GM12878 (cell line): ENCODE results near the gene TRAPPC4. TPM values are rescaled to one million over a fixed set of nuclear protein-coding genes. Genes with fewer than 3 reads are reported as not detected.

Experiments used
- ATAC-seq: fragments of 200-7000 bp; cut with Tn5 transposase; 3 replicates; pipeline ENCODE4 v1.9.1; 2020; ENCODE audit warnings: mild to moderate bottlenecking, moderate library complexity
- BruUV-seq: library from RNA; stranded (reverse); fragments of 400-500 nt; replicated peaks from 2 replicates; lab custom pipeline; 2021; lab: Mats Ljungman, UMichigan
- CTCF ChIA-PET: fragments of 300-600 bp; sonication (Branson Sonifier 250); formaldehyde crosslinking; extraction: SDS; loops from one replicate; lab custom pipeline; 2021; ENCODE audit warnings: inconsistent platforms; lab: Yijun Ruan, JAX
- POLR2A ChIA-PET: fragments of 350-600 bp; formaldehyde crosslinking; extraction: SDS; loops from one replicate; lab custom pipeline; 2021; ENCODE audit warnings: inconsistent platforms; lab: Charles Lee
- RAD21 ChIA-PET: fragments of 300-600 bp; sonication (Branson Sonifier 250); formaldehyde crosslinking; loops from one replicate; lab custom pipeline; 2023; ENCODE audit warnings: antibody characterized with exemption; ENCODE audit not compliant: unreplicated experiment; lab: Charles Lee
- SMC1A ChIA-PET: fragments of 300-600 bp; sonication (Branson Sonifier 250); formaldehyde crosslinking; loops from one replicate; lab custom pipeline; 2023; ENCODE audit not compliant: unreplicated experiment, uncharacterized antibody; lab: Charles Lee
- DNase-seq: peaks from one replicate; pipeline ENCODE4 v3.0.0-alpha.2; 2011; ENCODE audit warnings: low read depth, low spot score
- FAIRE-seq: peaks from 3 replicates; lab custom pipeline; 2011; peaks lifted over from hg19 to GRCh38; lab: Jason Lieb, UNC
- H2AFZ ChIP-seq: 2 replicates; pipeline ENCODE4 v1.6.0; 2011; ENCODE audit warnings: low read depth, low read length, control low read depth; ENCODE audit not compliant: control insufficient read depth
- H3K27ac ChIP-seq: 2 replicates; pipeline ENCODE4 v1.5.1; 2011; ENCODE audit warnings: control low read depth; ENCODE audit not compliant: control insufficient read depth, insufficient read depth
- H3K27me3 ChIP-seq, 2 experiments: replicated peaks in 1 of 2; 2 replicates each; pipeline versions ENCODE4 v1.6.0 to v1.6.1; 2011; ENCODE audit warnings: low read length in 1 of 2; ENCODE audit not compliant: control insufficient read depth in 2 of 2, insufficient read depth in 2 of 2
- H3K36me3 ChIP-seq, 2 experiments: 2 replicates each; pipeline ENCODE4 v1.5.1; 2011; ENCODE audit warnings: low read length in 1 of 2; ENCODE audit not compliant: control insufficient read depth in 2 of 2, insufficient read depth in 2 of 2
- H3K4me1 ChIP-seq: 2 replicates; pipeline ENCODE4 v1.6.1; 2011; ENCODE audit warnings: mild to moderate bottlenecking, low read length, moderate library complexity, mixed read lengths; ENCODE audit not compliant: control insufficient read depth, insufficient read depth
- H3K4me2 ChIP-seq: 2 replicates; pipeline ENCODE4 v1.6.0; 2011; ENCODE audit warnings: control low read depth; ENCODE audit not compliant: control insufficient read depth, insufficient read depth
- H3K4me3 ChIP-seq: fragments of 200-600 bp; sonication (generic); 2 replicates; pipeline ENCODE4 v1.5.1; 2016
- H3K79me2 ChIP-seq: 2 replicates; pipeline ENCODE4 v1.6.0; 2011; ENCODE audit warnings: low read length; ENCODE audit not compliant: control insufficient read depth, insufficient read depth
- H3K9ac ChIP-seq: 2 replicates; pipeline ENCODE4 v1.8.0; 2011; ENCODE audit warnings: low read length, control low read depth, mixed read lengths; ENCODE audit not compliant: control insufficient read depth, insufficient read depth
- H3K9me3 ChIP-seq: replicated peaks from 3 replicates; pipeline ENCODE4 v1.5.1; 2011; ENCODE audit warnings: mild to moderate bottlenecking, low read length; ENCODE audit not compliant: control insufficient read depth, insufficient read depth
- H4K20me1 ChIP-seq: 2 replicates; pipeline ENCODE4 v1.6.0; 2011; ENCODE audit not compliant: control insufficient read depth, insufficient read depth
- BMI1 ChIP-seq: fragments of 450-650 bp; IDR thresholded peaks from 2 replicates; pipeline ENCODE4 v1.6.1; 2016; ENCODE audit warnings: mild to moderate bottlenecking, moderate library complexity, borderline replicate concordance
- CHD2 ChIP-seq: IDR thresholded peaks from 2 replicates; pipeline ENCODE4 v1.6.1; 2011; ENCODE audit warnings: low read depth, low read length, improper control_type of control experiment, borderline replicate concordance
- HCFC1 ChIP-seq: fragments of 150-350 bp; IDR thresholded peaks from 2 replicates; pipeline ENCODE4 v1.6.1; 2014; ENCODE audit warnings: low read length
- LARP7 ChIP-seq: fragments of 450-650 bp; IDR thresholded peaks from 2 replicates; pipeline ENCODE4 v1.6.1; 2017; ENCODE audit warnings: mild to moderate bottlenecking
- MTA3 ChIP-seq: IDR thresholded peaks from 2 replicates; pipeline ENCODE4 v1.6.1; 2012; ENCODE audit warnings: low read length, inconsistent platforms, borderline replicate concordance
- MXI1 ChIP-seq: fragments of 150-350 bp; IDR thresholded peaks from 2 replicates; pipeline ENCODE4 v1.6.1; 2011; ENCODE audit warnings: low read depth, mild to moderate bottlenecking, inconsistent platforms, low read length, improper control_type of control experiment
- NBN ChIP-seq: fragments of 450-650 bp; IDR thresholded peaks from 2 replicates; pipeline ENCODE4 v1.6.1; 2016
- NRF1 ChIP-seq: conservative IDR thresholded peaks from 2 replicates; pipeline ENCODE4 v1.6.1; 2011; ENCODE audit warnings: mild to moderate bottlenecking, low read depth, low read length, improper control_type of control experiment
- SRF ChIP-seq, 2 experiments: IDR thresholded peaks; 2 replicates each; pipeline ENCODE4 v1.6.1; 2011; ENCODE audit warnings: low read depth in 2 of 2, low read length in 2 of 2, mild to moderate bottlenecking in 1 of 2, moderate library complexity in 1 of 2
- TBL1XR1 ChIP-seq: IDR thresholded peaks from 2 replicates; pipeline ENCODE4 v1.6.1; 2012; ENCODE audit warnings: low read depth, low read length, improper control_type of control experiment
- WGBS: methylation state at CpG from one replicate; pipeline ENCODE4 v1.1.6; 2016; ENCODE audit warnings: low lambda C conversion rate; ENCODE audit not compliant: insufficient replicate concordance, insufficient coverage; ENCODE audit errors: missing lambda C conversion rate; 5-methylcytosine and 5-hydroxymethylcytosine counted together
- in situ Hi-C: fragments of 300-500 bp; cut with MboI; formaldehyde crosslinking; loops from 9 replicates; pipeline ENCODE4 v1.14.3; 2018; ENCODE audit warnings: mixed read lengths
- intact Hi-C: fragments of 100-400 bp; cut with micrococcal nuclease; formaldehyde crosslinking; loops from one replicate; pipeline ENCODE4 v1.14.2; 2022; ENCODE audit not compliant: unreplicated experiment
- polyA plus RNA-seq, 11 experiments: library from polyadenylated mRNA; depleted of rRNA in 4 of 11; unstranded in 6 of 11; stranded (reverse) in 5 of 11; fragments of >200 nt; fragmentation: Nextera tagmentation in 4 of 11; fragmentation: Illumina TruSeq in 1 of 11; extraction: Ambion mirVana in 4 of 11; extraction: Trizol in 1 of 11; gene quantifications; 1 replicate in 1 of 11; 2 replicates in 10 of 11; pipeline versions ENCODE4 v1.2.1 to v1.2.3, GENCODE V29; 2011 to 2016; ENCODE audit warnings: inconsistent platforms in 2 of 11, missing spikeins in 2 of 11, low read depth in 1 of 11
- total RNA-seq, 4 experiments: library from RNA; depleted of rRNA in 3 of 4; stranded (reverse); fragments of >200 nt in 3 of 4; fragmentation: Illumina TruSeq in 1 of 4; extraction: Trizol in 1 of 4; gene quantifications; 2 replicates each; pipeline versions ENCODE4 v1.2.1 to v1.2.3, GENCODE V29; 2013 to 2021
- TF ChIP-seq, protein P1 (sequence below): fragments of 450-650 bp; IDR thresholded peaks from 2 replicates; pipeline ENCODE4 v1.6.1; 2017; ENCODE audit warnings: mild to moderate bottlenecking, moderate library complexity
- TF ChIP-seq, protein P2 (sequence below): fragments of 450-650 bp; IDR thresholded peaks from 2 replicates; pipeline ENCODE4 v1.6.1; 2017; ENCODE audit warnings: borderline replicate concordance
- TF ChIP-seq, protein P3 (sequence below): fragments of 450-650 bp; formaldehyde crosslinking; IDR thresholded peaks from 2 replicates; pipeline ENCODE4 v1.4.0; 2020; ENCODE audit warnings: mild to moderate bottlenecking, moderate library complexity

TRAPPC4 gene
- total and polyA plus RNA-seq, 10 of the 15 experiments (the other 5 are each of a cell fraction or from before 2014, with no cell fraction given) = 61.6 to 231 (median 98.8) TPM

DNA sequence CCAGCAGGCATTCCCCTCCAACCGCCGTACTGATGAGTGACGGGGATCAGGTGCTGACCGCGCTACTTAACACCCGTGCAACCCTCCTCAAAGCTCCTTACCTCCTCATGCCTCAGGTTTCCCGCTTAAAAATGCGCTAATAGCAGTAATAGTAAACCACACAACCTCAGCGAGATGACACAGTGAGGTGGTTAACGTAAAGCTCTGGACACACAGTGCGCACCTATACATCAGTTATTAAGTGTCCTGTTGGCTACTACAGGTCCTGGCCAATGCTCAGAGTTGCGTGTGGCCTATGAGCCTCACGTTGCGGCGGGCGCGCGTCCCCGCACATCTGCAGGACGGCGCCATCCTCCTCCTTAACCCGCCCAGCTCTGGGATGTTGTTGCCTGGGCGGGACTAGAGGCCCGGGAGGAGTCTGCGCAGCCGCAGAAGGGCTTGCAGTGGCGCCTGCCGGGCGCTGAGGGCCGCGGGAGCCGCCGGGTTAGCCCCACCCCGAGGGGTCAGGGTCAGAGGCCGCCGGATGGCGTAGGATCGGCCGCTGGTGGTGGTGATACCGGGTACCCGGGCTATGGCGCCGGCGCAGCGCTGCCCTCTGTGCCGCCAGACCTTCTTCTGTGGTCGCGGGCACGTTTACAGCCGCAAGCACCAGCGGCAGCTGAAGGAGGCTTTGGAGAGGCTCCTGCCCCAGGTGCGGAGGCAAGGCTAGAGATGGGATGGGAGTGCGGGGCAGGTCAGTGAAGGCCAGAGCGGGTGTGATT, 20.8 kb upstream of the TRAPPC4 start, which contains the start of gene CENATAC:
Gene CENATAC, plus strand, starts transcription at position 512 of the 761 bp plus-strand sequence. Its CDS starts 60 bp downstream, at position 572.
- Histone ChIP-seq H3K9ac (peak within 1 kb of the TSS; percentile 90), H4K20me1 (no peaks in the 10 kb centered on the region), H3K9me3 (no peaks in the 10 kb centered on the region), H3K4me3 (peak within 1 kb of the TSS; percentile 91), H2AFZ (peak within 1 kb of the TSS; percentile 98), H3K27ac (peak within 1 kb of the TSS; percentile 87), H3K4me2 (peak within 1 kb of the TSS; percentile 69), H3K27me3 (no peaks in the 10 kb centered on the region), H3K4me1 (no peaks in the 10 kb centered on the region; the same call in none of the 2 replicates), H3K36me3 (0 out of 4 replicates have a peak, but pooled peaks cover 0 to 2% of the 10 kb centered on the region in 2 experiments), H3K79me2 (peaks cover 24% of the 10 kb centered on the region)
- ChIA-PET CTCF (interaction anchor here (0.7 to 1.4 kb wide), 6 partner anchors 18 to 199 kb away, joined by 3 to 5 read pairs (median 3); partner anchors contain the start of gene SLC37A4), RAD21 (interaction anchor here (1.1 to 1.3 kb wide), 3 partner anchors 18 to 88 kb away, joined by 3 read pairs; partner anchors contain the start of genes RPS25 and TRAPPC4), SMC1A (interaction anchor here (1.0 to 5.7 kb wide), 3 partner anchors 11 to 53 kb away, joined by 3 to 26 read pairs (median 3); partner anchors contain the start of genes RPS25 and TRAPPC4), POLR2A (interaction anchor here (0.6 to 1.6 kb wide), 10 partner anchors 17 to 205 kb away, joined by 3 to 7 read pairs (median 4); partner anchors contain the start of genes HINFP, HMBS, RPS25 and TRAPPC4)
- in situ Hi-C loops (no loop called here), intact Hi-C loops (no loop called here)
- FAIRE-seq = peak; percentile 79
- BruUV-seq = no TSS peak
- WGBS = under 1% methylated on average over 54 of the region's 54 CpGs
- peak; percentile 76 for DNase-seq
- ATAC-seq = peak; percentile 97
- TF ChIP-seq BMI1 (no peak), MTA3 (no peak), MXI1 (peak; percentile 43; the same call in 1 of the 2 replicates), TBL1XR1 (peak; percentile 82), CHD2 (peak; percentile 44; the same call in 1 of the 2 replicates), HCFC1 (peak; percentile 47), NRF1 (peak; percentile 30), NBN (0 out of 2 replicates have a peak, but pooled peaks have one; percentile 19), SRF (IDR thresholded peaks at IDR 0.05; ENCODE audit: low read depth in 2 of 2, low read length in 2 of 2) (no peak), LARP7 (peak; percentile 75)
- TF ChIP-seq, protein P1, sequence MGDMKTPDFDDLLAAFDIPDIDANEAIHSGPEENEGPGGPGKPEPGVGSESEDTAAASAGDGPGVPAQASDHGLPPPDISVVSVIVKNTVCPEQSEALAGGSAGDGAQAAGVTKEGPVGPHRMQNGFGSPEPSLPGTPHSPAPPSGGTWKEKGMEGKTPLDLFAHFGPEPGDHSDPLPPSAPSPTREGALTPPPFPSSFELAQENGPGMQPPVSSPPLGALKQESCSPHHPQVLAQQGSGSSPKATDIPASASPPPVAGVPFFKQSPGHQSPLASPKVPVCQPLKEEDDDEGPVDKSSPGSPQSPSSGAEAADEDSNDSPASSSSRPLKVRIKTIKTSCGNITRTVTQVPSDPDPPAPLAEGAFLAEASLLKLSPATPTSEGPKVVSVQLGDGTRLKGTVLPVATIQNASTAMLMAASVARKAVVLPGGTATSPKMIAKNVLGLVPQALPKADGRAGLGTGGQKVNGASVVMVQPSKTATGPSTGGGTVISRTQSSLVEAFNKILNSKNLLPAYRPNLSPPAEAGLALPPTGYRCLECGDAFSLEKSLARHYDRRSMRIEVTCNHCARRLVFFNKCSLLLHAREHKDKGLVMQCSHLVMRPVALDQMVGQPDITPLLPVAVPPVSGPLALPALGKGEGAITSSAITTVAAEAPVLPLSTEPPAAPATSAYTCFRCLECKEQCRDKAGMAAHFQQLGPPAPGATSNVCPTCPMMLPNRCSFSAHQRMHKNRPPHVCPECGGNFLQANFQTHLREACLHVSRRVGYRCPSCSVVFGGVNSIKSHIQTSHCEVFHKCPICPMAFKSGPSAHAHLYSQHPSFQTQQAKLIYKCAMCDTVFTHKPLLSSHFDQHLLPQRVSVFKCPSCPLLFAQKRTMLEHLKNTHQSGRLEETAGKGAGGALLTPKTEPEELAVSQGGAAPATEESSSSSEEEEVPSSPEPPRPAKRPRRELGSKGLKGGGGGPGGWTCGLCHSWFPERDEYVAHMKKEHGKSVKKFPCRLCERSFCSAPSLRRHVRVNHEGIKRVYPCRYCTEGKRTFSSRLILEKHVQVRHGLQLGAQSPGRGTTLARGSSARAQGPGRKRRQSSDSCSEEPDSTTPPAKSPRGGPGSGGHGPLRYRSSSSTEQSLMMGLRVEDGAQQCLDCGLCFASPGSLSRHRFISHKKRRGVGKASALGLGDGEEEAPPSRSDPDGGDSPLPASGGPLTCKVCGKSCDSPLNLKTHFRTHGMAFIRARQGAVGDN = peak; percentile 93
- TF ChIP-seq, protein P2, sequence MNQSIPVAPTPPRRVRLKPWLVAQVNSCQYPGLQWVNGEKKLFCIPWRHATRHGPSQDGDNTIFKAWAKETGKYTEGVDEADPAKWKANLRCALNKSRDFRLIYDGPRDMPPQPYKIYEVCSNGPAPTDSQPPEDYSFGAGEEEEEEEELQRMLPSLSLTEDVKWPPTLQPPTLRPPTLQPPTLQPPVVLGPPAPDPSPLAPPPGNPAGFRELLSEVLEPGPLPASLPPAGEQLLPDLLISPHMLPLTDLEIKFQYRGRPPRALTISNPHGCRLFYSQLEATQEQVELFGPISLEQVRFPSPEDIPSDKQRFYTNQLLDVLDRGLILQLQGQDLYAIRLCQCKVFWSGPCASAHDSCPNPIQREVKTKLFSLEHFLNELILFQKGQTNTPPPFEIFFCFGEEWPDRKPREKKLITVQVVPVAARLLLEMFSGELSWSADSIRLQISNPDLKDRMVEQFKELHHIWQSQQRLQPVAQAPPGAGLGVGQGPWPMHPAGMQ = no peak
- TF ChIP-seq, protein P3, sequence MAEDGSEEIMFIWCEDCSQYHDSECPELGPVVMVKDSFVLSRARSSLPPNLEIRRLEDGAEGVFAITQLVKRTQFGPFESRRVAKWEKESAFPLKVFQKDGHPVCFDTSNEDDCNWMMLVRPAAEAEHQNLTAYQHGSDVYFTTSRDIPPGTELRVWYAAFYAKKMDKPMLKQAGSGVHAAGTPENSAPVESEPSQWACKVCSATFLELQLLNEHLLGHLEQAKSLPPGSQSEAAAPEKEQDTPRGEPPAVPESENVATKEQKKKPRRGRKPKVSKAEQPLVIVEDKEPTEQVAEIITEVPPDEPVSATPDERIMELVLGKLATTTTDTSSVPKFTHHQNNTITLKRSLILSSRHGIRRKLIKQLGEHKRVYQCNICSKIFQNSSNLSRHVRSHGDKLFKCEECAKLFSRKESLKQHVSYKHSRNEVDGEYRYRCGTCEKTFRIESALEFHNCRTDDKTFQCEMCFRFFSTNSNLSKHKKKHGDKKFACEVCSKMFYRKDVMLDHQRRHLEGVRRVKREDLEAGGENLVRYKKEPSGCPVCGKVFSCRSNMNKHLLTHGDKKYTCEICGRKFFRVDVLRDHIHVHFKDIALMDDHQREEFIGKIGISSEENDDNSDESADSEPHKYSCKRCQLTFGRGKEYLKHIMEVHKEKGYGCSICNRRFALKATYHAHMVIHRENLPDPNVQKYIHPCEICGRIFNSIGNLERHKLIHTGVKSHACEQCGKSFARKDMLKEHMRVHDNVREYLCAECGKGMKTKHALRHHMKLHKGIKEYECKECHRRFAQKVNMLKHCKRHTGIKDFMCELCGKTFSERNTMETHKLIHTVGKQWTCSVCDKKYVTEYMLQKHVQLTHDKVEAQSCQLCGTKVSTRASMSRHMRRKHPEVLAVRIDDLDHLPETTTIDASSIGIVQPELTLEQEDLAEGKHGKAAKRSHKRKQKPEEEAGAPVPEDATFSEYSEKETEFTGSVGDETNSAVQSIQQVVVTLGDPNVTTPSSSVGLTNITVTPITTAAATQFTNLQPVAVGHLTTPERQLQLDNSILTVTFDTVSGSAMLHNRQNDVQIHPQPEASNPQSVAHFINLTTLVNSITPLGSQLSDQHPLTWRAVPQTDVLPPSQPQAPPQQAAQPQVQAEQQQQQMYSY = no peak
